ENCODE results near the gene FAM216B. TPM values are rescaled to one million over a fixed set of nuclear protein-coding genes. Genes with fewer than 3 reads are reported as not detected.
"Not testable (repeated sequence)": the region's sequence is repeated elsewhere in the genome, so short reads cannot be mapped to it uniquely, and the experiment has no call there.

The FAM216B gene
- total RNA-seq, 1 experiment from 2014 or later = 0.03 TPM

- in situ Hi-C loops (cut with HindIII; ENCODE audit: low pct_unique_long_range_greater_than_20kb, low sequenced_read_pairs) = no loop called here
- no peak for DNase-seq (ENCODE audit: low read depth, low spot score)
These were observed 15.4 kb upstream of the FAM216B start for GRCh38 chr13:42766016-42766415.

- in situ Hi-C loops (cut with HindIII; ENCODE audit: low pct_unique_long_range_greater_than_20kb, low sequenced_read_pairs) = no loop called here
- peak; percentile 39 for DNase-seq (ENCODE audit: low read depth, low spot score)
These were observed 11.7 kb upstream of the FAM216B start for GRCh38 chr13:42769650-42770049.

GRCh38 chr13:42776558-42776957 is 4.8 kb upstream of the FAM216B start:
- DNase-seq (ENCODE audit: low read depth, low spot score); in situ Hi-C loops (cut with HindIII; ENCODE audit: low pct_unique_long_range_greater_than_20kb, low sequenced_read_pairs): not testable (repeated sequence)

GRCh38 chr13:42777467-42777866 is 3.9 kb upstream of the FAM216B start:
- in situ Hi-C loops (cut with HindIII; ENCODE audit: low pct_unique_long_range_greater_than_20kb, low sequenced_read_pairs) = no loop called here

GRCh38 chr13:42780044-42780443 is 1.3 kb upstream of the FAM216B start:
- DNase-seq (ENCODE audit: low read depth, low spot score) = no peak
- in situ Hi-C loops (cut with HindIII; ENCODE audit: low pct_unique_long_range_greater_than_20kb, low sequenced_read_pairs) = no loop called here

More at GRCh38 chr13:42777467-42777866, 3.9 kb upstream of the FAM216B start:
- DNase-seq (ENCODE audit: low read depth, low spot score) = no peak

- no peak for DNase-seq (ENCODE audit: low read depth, low spot score)
- in situ Hi-C loops (cut with HindIII; ENCODE audit: low pct_unique_long_range_greater_than_20kb, low sequenced_read_pairs) = no loop called here
These were observed 5.3 kb downstream of the FAM216B start for GRCh38 chr13:42786715-42787114.

GRCh38 chr13:42788601-42789000 is 7.2 kb downstream of the FAM216B start:
- no peak for DNase-seq (ENCODE audit: low read depth, low spot score)
- in situ Hi-C loops (cut with HindIII; ENCODE audit: low pct_unique_long_range_greater_than_20kb, low sequenced_read_pairs) = no loop called here

GRCh38 chr13:42792154-42792553 is 10.8 kb downstream of the FAM216B start:
- in situ Hi-C loops (cut with HindIII; ENCODE audit: low pct_unique_long_range_greater_than_20kb, low sequenced_read_pairs) = no loop called here
- no peak for DNase-seq (ENCODE audit: low read depth, low spot score)

GRCh38 chr13:42794577-42795275 is 13.3 kb downstream of the FAM216B start:
- DNase-seq (ENCODE audit: low read depth, low spot score) = no peak
- in situ Hi-C loops (cut with HindIII; ENCODE audit: low pct_unique_long_range_greater_than_20kb, low sequenced_read_pairs) = no loop called here

- in situ Hi-C loops (cut with HindIII; ENCODE audit: low pct_unique_long_range_greater_than_20kb, low sequenced_read_pairs) = no loop called here
- DNase-seq (ENCODE audit: low read depth, low spot score) = no peak
These were observed 14.3 kb downstream of the FAM216B start for GRCh38 chr13:42795666-42796065.

- no peak for DNase-seq (ENCODE audit: low read depth, low spot score)
- in situ Hi-C loops (cut with HindIII; ENCODE audit: low pct_unique_long_range_greater_than_20kb, low sequenced_read_pairs) = no loop called here
These were observed 15.5 kb downstream of the FAM216B start for GRCh38 chr13:42796747-42797356.

- in situ Hi-C loops (cut with HindIII; ENCODE audit: low pct_unique_long_range_greater_than_20kb, low sequenced_read_pairs) = no loop called here
- no peak for DNase-seq (ENCODE audit: low read depth, low spot score)
These were observed 16.7 kb downstream of the FAM216B start for GRCh38 chr13:42798118-42798517.

- in situ Hi-C loops (cut with HindIII; ENCODE audit: low pct_unique_long_range_greater_than_20kb, low sequenced_read_pairs) = no loop called here
- DNase-seq (ENCODE audit: low read depth, low spot score) = no peak
These were observed 18.8 kb downstream of the FAM216B start for GRCh38 chr13:42800109-42800643.

GRCh38 chr13:42803563-42804204 is 22.3 kb downstream of the FAM216B start:
- DNase-seq (ENCODE audit: low read depth, low spot score) = no peak
- in situ Hi-C loops (cut with HindIII; ENCODE audit: low pct_unique_long_range_greater_than_20kb, low sequenced_read_pairs) = no loop called here

GRCh38 chr13:42804244-42804874 is 23.0 kb downstream of the FAM216B start:
- DNase-seq (ENCODE audit: low read depth, low spot score) = no peak
- in situ Hi-C loops (cut with HindIII; ENCODE audit: low pct_unique_long_range_greater_than_20kb, low sequenced_read_pairs) = no loop called here

- in situ Hi-C loops (cut with HindIII; ENCODE audit: low pct_unique_long_range_greater_than_20kb, low sequenced_read_pairs) = no loop called here
- DNase-seq (ENCODE audit: low read depth, low spot score) = no peak
These were observed 25.9 kb downstream of the FAM216B start for GRCh38 chr13:42807241-42807640.

GRCh38 chr13:42807866-42808265 is 26.5 kb downstream of the FAM216B start:
- DNase-seq (ENCODE audit: low read depth, low spot score) = no peak
- in situ Hi-C loops (cut with HindIII; ENCODE audit: low pct_unique_long_range_greater_than_20kb, low sequenced_read_pairs) = no loop called here

GRCh38 chr13:42808341-42808940 is 27.1 kb downstream of the FAM216B start:
- DNase-seq (ENCODE audit: low read depth, low spot score) = no peak
- in situ Hi-C loops (cut with HindIII; ENCODE audit: low pct_unique_long_range_greater_than_20kb, low sequenced_read_pairs) = no loop called here
